ENCODE results near the gene OVOL2.

OVOL2 gene

DNA sequence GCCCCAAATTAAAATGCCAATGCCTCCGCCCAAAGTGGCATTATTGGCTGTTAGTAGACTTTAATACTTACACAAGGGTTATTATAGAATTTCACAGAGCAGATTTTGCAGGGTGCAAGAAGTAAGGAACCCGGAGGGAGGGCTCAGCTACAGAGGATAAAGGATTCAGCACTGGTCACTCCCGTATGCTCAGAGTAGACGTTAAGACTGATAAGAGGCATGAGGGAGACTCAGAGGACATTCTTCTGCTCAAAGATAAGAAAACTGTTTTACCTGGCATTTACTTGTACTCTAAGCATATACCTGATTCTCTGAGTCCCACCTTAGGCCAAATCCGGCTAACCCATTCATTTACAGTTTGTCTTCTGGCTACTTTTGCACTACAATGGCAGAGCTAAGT lies 36.5 kb upstream of the OVOL2 start:
- Histone ChIP-seq H3K9ac (ENCODE audit: low read length) (no peak overlapping the region), H3K4me1 (ENCODE audit: control insufficient read depth, insufficient read depth, low read depth, low read length) (no peaks in the 10 kb centered on the region), H4K91ac (ENCODE audit: low read length) (no peak overlapping the region), H2BK120ac (ENCODE audit: low read depth, low read length) (no peak overlapping the region), H3K18ac (ENCODE audit: low read depth in 1 of 2, low read length in 2 of 2) (no peak overlapping the region), H2AK5ac (ENCODE audit: low read length, severe bottlenecking) (no peak overlapping the region), H2BK15ac (ENCODE audit: low read depth, poor library complexity, severe bottlenecking) (no peak overlapping the region), H3K4me2 (ENCODE audit: low read length, poor library complexity, severe bottlenecking) (no peak overlapping the region), H3K23ac (ENCODE audit: low read length in 2 of 2) (no peak overlapping the region), H3K79me1 (replicated peaks; ENCODE audit: low read length, poor library complexity, severe bottlenecking) (no peaks in the 10 kb centered on the region), H3K4ac (ENCODE audit: low read depth in 1 of 2, low read length in 2 of 2) (no peak overlapping the region), H3K27ac (ENCODE audit: low read length, poor library complexity, severe bottlenecking) (no peak overlapping the region), H2AFZ (ENCODE audit: low read depth, low read length) (no peak overlapping the region), H3K36me3 (ENCODE audit: control insufficient read depth in 1 of 2, insufficient read depth in 2 of 2, low read depth in 1 of 2, low read length in 2 of 2) (no peaks in the 10 kb centered on the region), H2BK5ac (ENCODE audit: low read depth, low read length, poor library complexity, severe bottlenecking) (no peak overlapping the region), H3K14ac (ENCODE audit: low read length in 2 of 2) (no peak overlapping the region), H4K8ac (ENCODE audit: low read length) (no peak overlapping the region), H3K4me3 (ENCODE audit: insufficient read depth in 1 of 2, low read depth in 1 of 2, low read length in 2 of 2) (no peak overlapping the region), H3K27me3 (ENCODE audit: control insufficient read depth in 1 of 2, insufficient read depth in 1 of 2, low read length in 2 of 2) (peaks cover 6 to 25% of the 10 kb centered on the region in 2 experiments), H3K9me3 (ENCODE audit: control insufficient read depth, low read length) (no peaks in the 10 kb centered on the region), H2BK12ac (ENCODE audit: low read length in 2 of 2) (no peak overlapping the region)
- 63% methylated on average over 4 of the region's 5 CpGs for WGBS
- no peak for DNase-seq

DNA sequence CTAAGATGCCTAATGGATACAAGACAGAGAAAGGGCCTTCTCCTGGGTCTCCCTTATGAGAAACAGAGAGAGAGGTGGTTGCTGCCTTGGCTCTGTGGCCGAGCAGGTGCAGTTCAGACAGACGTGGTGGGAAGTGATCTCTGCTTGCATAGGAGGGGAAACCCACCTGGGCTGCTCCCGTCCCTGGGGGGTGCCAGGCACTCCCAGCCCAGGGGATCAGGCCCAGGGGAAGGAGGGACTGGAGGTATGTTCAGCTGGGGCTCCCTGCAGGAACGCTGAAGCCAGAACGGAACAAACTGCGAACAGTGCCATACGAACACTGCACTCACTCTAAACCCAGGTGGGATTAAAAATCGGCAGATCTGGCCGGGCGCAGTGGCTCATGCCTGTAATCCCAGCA lies 35.7 kb upstream of the OVOL2 start:
- H2BK12ac ChIP-seq (ENCODE audit: low read length in 2 of 2), result no peak overlapping the region
- H2BK120ac ChIP-seq (ENCODE audit: low read depth, low read length), result no peak overlapping the region
- H3K4ac ChIP-seq (ENCODE audit: low read depth in 1 of 2, low read length in 2 of 2), result no peak overlapping the region
- WGBS, result 82% methylated on average over 10 of the region's 10 CpGs
- no peak overlapping the region for H2AK5ac ChIP-seq (ENCODE audit: low read length, severe bottlenecking)
- peaks cover 6 to 25% of the 10 kb centered on the region in 2 experiments for H3K27me3 ChIP-seq (ENCODE audit: control insufficient read depth in 1 of 2, insufficient read depth in 1 of 2, low read length in 2 of 2)
- no peaks in the 10 kb centered on the region for H3K79me1 ChIP-seq (replicated peaks; ENCODE audit: low read length, poor library complexity, severe bottlenecking)
- no peaks in the 10 kb centered on the region for H3K4me1 ChIP-seq (ENCODE audit: control insufficient read depth, insufficient read depth, low read depth, low read length)
- no peak overlapping the region for H3K14ac ChIP-seq (ENCODE audit: low read length in 2 of 2)
- H3K9ac ChIP-seq (ENCODE audit: low read length), result no peak overlapping the region
- no peaks in the 10 kb centered on the region for H3K36me3 ChIP-seq (ENCODE audit: control insufficient read depth in 1 of 2, insufficient read depth in 2 of 2, low read depth in 1 of 2, low read length in 2 of 2)
- no peak overlapping the region for H2AFZ ChIP-seq (ENCODE audit: low read depth, low read length)
- H3K23ac ChIP-seq (ENCODE audit: low read length in 2 of 2), result no peak overlapping the region
- no peak overlapping the region for H4K91ac ChIP-seq (ENCODE audit: low read length)
- H3K4me2 ChIP-seq (ENCODE audit: low read length, poor library complexity, severe bottlenecking), result no peak overlapping the region
- no peak for DNase-seq
- H3K27ac ChIP-seq (ENCODE audit: low read length, poor library complexity, severe bottlenecking), result no peak overlapping the region
- no peak overlapping the region for H3K18ac ChIP-seq (ENCODE audit: low read depth in 1 of 2, low read length in 2 of 2)
- H3K9me3 ChIP-seq (ENCODE audit: control insufficient read depth, low read length), result no peaks in the 10 kb centered on the region
- no peak overlapping the region for H2BK15ac ChIP-seq (ENCODE audit: low read depth, poor library complexity, severe bottlenecking)
- no peak overlapping the region for H3K4me3 ChIP-seq (ENCODE audit: insufficient read depth in 1 of 2, low read depth in 1 of 2, low read length in 2 of 2)
- H2BK5ac ChIP-seq (ENCODE audit: low read depth, low read length, poor library complexity, severe bottlenecking), result no peak overlapping the region
- no peak overlapping the region for H4K8ac ChIP-seq (ENCODE audit: low read length)

DNA sequence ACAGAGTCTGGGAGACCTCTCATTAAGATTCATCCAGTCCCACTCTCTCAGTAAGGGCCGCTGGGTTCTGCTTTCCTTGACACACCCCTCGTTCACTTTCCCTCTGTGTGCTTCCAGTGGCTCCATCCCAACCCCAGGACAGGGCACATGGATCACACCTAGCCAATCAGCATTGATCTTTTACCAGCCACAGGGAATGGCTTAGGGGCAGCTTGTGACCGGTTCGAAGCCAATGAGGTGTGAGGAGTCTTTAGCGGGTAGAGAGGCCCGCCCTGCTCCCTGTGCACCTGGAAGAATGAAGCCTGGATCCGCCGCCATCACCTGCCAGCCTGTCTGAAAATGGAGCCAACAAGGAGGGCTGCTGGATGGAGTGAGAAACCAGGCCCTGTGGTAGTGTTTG lies 35.2 kb upstream of the OVOL2 start:
- no peak overlapping the region for H2BK120ac ChIP-seq (ENCODE audit: low read depth, low read length)

DNA sequence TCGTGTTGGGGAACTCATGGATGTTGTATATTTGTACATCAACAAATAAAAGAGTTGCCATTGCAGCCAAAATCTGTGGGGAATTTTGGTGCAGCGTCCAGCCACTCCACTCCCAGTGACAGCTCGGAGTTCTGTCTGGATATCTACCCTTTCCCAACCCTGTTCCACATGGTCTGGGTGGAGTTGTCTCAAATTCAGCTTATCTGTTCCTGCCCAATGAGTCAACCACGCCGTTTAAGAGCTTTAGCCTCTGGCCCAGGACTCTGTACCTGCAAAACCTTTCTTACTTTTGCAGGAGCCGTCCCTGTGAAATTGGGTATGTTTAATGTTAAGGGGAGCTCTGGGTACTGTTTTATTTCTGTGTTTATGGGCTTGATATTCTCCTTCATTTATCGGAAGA lies 33.9 kb upstream of the OVOL2 start:
- WGBS, result 73% methylated on average over 7 of the region's 7 CpGs
- Histone ChIP-seq H3K9ac (ENCODE audit: low read length) (no peak overlapping the region), H3K18ac (ENCODE audit: low read depth in 1 of 2, low read length in 2 of 2) (no peak overlapping the region), H3K4ac (ENCODE audit: low read depth in 1 of 2, low read length in 2 of 2) (no peak overlapping the region), H3K36me3 (ENCODE audit: control insufficient read depth in 1 of 2, insufficient read depth in 2 of 2, low read depth in 1 of 2, low read length in 2 of 2) (no peaks in the 10 kb centered on the region), H2AK5ac (ENCODE audit: low read length, severe bottlenecking) (no peak overlapping the region), H2AFZ (ENCODE audit: low read depth, low read length) (no peak overlapping the region), H2BK5ac (ENCODE audit: low read depth, low read length, poor library complexity, severe bottlenecking) (no peak overlapping the region), H2BK15ac (ENCODE audit: low read depth, poor library complexity, severe bottlenecking) (no peak overlapping the region), H3K9me3 (ENCODE audit: control insufficient read depth, low read length) (no peaks in the 10 kb centered on the region), H3K4me1 (ENCODE audit: control insufficient read depth, insufficient read depth, low read depth, low read length) (no peaks in the 10 kb centered on the region), H4K8ac (ENCODE audit: low read length) (no peak overlapping the region), H3K79me1 (replicated peaks; ENCODE audit: low read length, poor library complexity, severe bottlenecking) (no peaks in the 10 kb centered on the region), H3K27me3 (ENCODE audit: control insufficient read depth in 1 of 2, insufficient read depth in 1 of 2, low read length in 2 of 2) (peaks cover 6 to 25% of the 10 kb centered on the region in 2 experiments), H3K23ac (ENCODE audit: low read length in 2 of 2) (no peak overlapping the region), H2BK12ac (ENCODE audit: low read length in 2 of 2) (no peak overlapping the region), H3K4me3 (ENCODE audit: insufficient read depth in 1 of 2, low read depth in 1 of 2, low read length in 2 of 2) (no peak overlapping the region), H3K4me2 (ENCODE audit: low read length, poor library complexity, severe bottlenecking) (no peak overlapping the region), H2BK120ac (ENCODE audit: low read depth, low read length) (no peak overlapping the region), H3K14ac (ENCODE audit: low read length in 2 of 2) (no peak overlapping the region), H4K91ac (ENCODE audit: low read length) (no peak overlapping the region), H3K27ac (ENCODE audit: low read length, poor library complexity, severe bottlenecking) (no peak overlapping the region)
- no peak for DNase-seq

More for the DNA sequence above, 35.2 kb upstream of the OVOL2 start:
- Histone ChIP-seq H3K27ac (ENCODE audit: low read length, poor library complexity, severe bottlenecking) (no peak overlapping the region), H2BK5ac (ENCODE audit: low read depth, low read length, poor library complexity, severe bottlenecking) (no peak overlapping the region), H3K4me3 (ENCODE audit: insufficient read depth in 1 of 2, low read depth in 1 of 2, low read length in 2 of 2) (no peak overlapping the region), H3K36me3 (ENCODE audit: control insufficient read depth in 1 of 2, insufficient read depth in 2 of 2, low read depth in 1 of 2, low read length in 2 of 2) (no peaks in the 10 kb centered on the region), H4K91ac (ENCODE audit: low read length) (no peak overlapping the region), H4K8ac (ENCODE audit: low read length) (no peak overlapping the region), H3K4me2 (ENCODE audit: low read length, poor library complexity, severe bottlenecking) (no peak overlapping the region), H2BK12ac (ENCODE audit: low read length in 2 of 2) (no peak overlapping the region), H2AFZ (ENCODE audit: low read depth, low read length) (no peak overlapping the region), H3K23ac (ENCODE audit: low read length in 2 of 2) (no peak overlapping the region), H2AK5ac (ENCODE audit: low read length, severe bottlenecking) (no peak overlapping the region), H3K79me1 (replicated peaks; ENCODE audit: low read length, poor library complexity, severe bottlenecking) (no peaks in the 10 kb centered on the region), H3K4ac (ENCODE audit: low read depth in 1 of 2, low read length in 2 of 2) (no peak overlapping the region), H3K27me3 (ENCODE audit: control insufficient read depth in 1 of 2, insufficient read depth in 1 of 2, low read length in 2 of 2) (peaks cover 6 to 25% of the 10 kb centered on the region in 2 experiments), H3K18ac (ENCODE audit: low read depth in 1 of 2, low read length in 2 of 2) (no peak overlapping the region), H3K9ac (ENCODE audit: low read length) (no peak overlapping the region), H3K4me1 (ENCODE audit: control insufficient read depth, insufficient read depth, low read depth, low read length) (no peaks in the 10 kb centered on the region), H3K14ac (ENCODE audit: low read length in 2 of 2) (peak overlapping the region in 1 of 2 experiments; percentile 7), H3K9me3 (ENCODE audit: control insufficient read depth, low read length) (no peaks in the 10 kb centered on the region), H2BK15ac (ENCODE audit: low read depth, poor library complexity, severe bottlenecking) (no peak overlapping the region)
- WGBS, result 86% methylated on average over 8 of the region's 8 CpGs
- no peak for DNase-seq

Measured in mesenchymal stem cell (in vitro differentiated cells and primary cell).